Measurements from ENCODE around the gene DCAF8.

The DCAF8 gene

DNA sequence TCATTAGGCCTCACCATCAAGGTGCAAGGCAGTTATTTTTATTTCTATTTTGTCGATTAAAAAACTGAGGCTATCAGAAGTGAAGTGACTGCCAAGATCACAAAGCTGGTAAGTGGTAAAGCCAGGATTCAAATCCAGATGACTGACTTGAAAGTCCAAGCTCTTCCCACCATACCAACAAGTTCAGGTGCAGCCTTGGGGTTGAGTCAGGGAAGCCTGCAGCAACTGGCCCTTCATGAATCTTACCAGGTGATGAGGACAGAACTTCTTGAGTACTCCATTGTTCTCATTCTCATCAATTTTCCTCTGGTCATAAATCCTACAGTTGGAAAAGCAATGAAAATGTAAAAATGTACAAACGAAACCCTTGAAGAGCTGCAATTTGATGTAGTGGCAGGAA is 37.0 kb downstream of the DCAF8 start:
- no peak for DNase-seq (ENCODE audit: low spot score)

- DNase-seq (ENCODE audit: low spot score) = no peak
Observed at GRCh38 chr1:160224606-160225005, 37.7 kb downstream of the DCAF8 start.

DNA sequence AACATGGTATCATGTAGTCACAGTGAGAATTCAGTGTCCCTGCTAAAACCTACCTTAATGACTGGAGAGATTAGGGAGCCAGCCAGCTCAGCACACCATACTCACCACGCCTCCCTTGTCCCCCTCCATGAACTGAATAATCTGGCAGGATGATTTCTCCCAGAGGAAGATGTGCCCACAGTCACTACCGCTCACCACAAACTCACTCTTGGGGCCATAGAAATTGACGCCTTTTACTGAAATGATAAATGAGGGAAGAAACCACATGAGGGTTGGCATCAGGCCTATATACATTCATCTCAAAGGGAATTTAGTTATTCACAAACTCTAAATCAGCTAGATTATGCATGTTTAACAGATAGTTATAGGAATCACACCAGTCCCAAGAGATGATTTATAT is 39.8 kb downstream of the DCAF8 start:
- no peak for DNase-seq (ENCODE audit: low spot score)

GRCh38 chr1:160221089-160221488 is 41.3 kb downstream of the DCAF8 start:
- no peak for DNase-seq (ENCODE audit: low spot score)

- no peak for DNase-seq (ENCODE audit: low spot score)
Observed at GRCh38 chr1:160220301-160220700, 42.0 kb downstream of the DCAF8 start.

DNA sequence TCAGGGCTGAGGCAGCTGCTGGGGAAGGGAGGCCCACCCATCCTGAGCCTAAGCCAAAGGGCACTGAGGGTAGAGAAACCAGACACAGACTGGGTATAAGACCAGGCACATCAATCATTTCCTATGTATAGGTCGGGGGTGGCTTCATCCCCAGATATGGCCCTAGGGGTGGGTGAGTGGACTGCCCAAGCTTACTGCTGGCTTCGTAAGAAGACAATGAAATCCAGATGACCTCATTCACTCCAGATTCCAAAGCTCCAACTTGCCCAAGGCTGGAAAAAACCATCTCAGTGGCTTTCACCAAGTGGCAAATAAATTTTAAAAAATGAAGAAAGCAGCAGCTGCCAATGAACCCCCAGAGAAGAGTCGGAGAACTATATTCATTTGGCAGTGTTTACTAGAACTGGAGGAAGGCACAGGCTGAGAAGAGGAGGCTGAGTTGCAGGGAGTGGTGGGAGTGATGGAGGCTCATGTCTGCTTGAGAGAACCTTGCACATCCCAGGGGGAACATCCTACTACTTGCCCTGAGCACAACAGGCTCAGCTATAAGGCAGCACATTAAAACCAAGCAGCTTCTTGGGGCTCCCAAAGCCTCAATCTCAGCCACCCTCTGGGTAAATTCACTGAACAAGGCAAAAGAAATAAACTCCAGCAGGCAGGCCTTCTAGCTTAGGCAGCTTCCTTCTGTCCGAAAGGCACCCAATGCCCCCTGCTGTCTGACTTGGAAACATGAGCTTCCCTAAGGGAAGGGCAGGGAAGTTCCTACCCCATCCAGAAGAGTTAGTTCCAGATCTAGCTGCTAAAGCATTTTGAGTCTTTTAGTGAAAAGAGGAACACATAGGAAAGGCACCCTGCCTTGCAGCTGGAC is 43.1 kb downstream of the DCAF8 start:
- DNase-seq (ENCODE audit: low spot score) = peak; percentile 79

GRCh38 chr1:160217481-160218051 is 44.8 kb downstream of the DCAF8 start:
- no peak for DNase-seq (ENCODE audit: low spot score)

DNA sequence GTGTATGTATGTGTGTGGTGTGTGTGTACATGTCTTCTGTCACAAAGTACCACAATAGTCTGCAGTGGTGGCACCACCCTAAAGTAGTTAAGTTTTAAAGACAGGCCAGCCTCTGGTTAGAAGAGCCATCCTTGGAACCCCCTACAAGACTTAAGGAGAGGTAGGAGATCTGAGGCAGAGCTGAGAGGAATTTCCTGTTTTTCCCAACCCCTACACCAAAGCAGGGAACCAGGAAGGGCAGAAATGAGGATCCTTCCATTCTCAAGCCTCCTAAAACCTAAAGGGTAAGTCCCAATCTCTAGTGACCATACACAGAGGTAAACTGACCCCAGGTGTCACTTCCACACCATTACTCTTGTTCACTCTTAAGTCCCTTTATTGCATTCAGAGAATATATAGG is 46.0 kb downstream of the DCAF8 start:
- DNase-seq (ENCODE audit: low spot score) = no peak

DNA sequence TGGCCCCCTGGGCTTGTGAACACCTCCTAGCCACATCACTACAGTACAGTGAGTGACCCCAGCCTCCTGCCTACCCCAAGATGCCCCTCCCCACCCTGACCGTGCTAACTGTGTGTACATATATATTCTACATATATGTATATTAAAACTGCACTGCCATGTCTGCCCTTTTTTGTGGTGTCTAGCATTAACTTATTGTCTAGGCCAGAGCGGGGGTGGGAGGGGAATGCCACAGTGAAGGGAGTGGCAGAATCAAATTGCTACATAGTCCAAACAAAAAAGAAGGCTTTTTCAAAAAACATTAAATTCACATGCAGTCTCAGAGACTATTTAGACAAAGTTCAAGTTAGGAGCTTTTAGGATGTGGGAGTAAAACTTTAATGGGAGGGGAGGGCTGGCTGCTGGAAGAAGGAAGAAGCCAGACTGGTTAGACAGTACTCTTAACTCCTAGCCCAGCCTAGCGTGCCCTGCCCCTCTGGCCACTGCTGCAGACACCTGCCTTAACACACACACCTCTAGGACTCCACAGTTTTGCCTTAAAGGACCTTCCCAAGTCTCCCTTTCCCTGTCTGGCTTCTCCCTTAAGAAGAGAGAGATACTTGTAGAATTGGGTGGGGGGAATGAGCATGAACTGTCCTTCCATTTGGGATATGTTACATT is 47.7 kb downstream of the DCAF8 start:
- no peak for DNase-seq (ENCODE audit: low spot score)

- peak; percentile 80 for DNase-seq (ENCODE audit: low spot score)
Observed at GRCh38 chr1:160211046-160211790, 51.1 kb downstream of the DCAF8 start.

- no peak for DNase-seq (ENCODE audit: low spot score)
Observed at GRCh38 chr1:160210561-160210960, 51.8 kb downstream of the DCAF8 start.

DNA sequence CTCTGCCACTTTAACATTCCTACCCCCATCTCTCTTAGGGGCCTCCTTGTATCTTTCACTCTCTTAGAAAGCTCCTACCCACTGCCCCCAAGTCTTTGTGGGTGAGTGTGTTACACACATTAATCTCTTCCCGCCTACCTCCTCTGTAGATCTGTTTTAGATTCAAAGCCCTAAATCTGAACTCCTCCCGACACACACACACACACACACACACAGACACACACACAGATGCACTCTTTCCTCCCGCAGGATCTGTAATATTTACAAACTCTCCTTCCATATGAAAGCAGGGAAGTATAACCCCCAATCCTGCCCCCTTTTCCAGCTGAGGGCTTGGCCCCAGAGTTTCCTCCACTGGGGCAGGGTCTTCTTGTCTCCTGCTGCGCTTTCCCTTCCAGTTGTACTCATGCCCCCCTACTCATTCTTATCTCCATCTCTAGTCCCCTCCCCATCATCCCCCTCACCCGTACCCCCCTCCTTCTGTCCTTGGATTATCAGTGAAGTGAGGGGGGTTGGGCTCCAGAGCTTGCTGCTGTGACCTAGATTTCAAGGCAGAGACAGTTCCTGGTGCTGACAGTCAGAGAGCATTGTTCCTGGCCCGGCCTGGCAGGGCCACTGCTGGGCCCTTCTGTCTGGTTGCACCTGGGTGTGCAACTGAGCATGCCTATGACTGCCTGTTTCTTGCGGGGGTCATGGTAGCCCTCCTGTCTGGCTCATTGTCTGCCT is 52.9 kb downstream of the DCAF8 start:
- DNase-seq (ENCODE audit: low spot score) = peak; percentile 64

GRCh38 chr1:160208557-160209320 is 53.6 kb downstream of the DCAF8 start:
- no peak for DNase-seq (ENCODE audit: low spot score)

- no peak for DNase-seq (ENCODE audit: low spot score)
Observed at GRCh38 chr1:160207771-160208556, 54.4 kb downstream of the DCAF8 start.

GRCh38 chr1:160207118-160207650 is 55.2 kb downstream of the DCAF8 start:
- no peak for DNase-seq (ENCODE audit: low spot score)

- DNase-seq (ENCODE audit: low spot score) = no peak
Observed at GRCh38 chr1:160206421-160207117, 55.8 kb downstream of the DCAF8 start.

GRCh38 chr1:160206036-160206389 is 56.3 kb downstream of the DCAF8 start:
- no peak for DNase-seq (ENCODE audit: low spot score)

DNA sequence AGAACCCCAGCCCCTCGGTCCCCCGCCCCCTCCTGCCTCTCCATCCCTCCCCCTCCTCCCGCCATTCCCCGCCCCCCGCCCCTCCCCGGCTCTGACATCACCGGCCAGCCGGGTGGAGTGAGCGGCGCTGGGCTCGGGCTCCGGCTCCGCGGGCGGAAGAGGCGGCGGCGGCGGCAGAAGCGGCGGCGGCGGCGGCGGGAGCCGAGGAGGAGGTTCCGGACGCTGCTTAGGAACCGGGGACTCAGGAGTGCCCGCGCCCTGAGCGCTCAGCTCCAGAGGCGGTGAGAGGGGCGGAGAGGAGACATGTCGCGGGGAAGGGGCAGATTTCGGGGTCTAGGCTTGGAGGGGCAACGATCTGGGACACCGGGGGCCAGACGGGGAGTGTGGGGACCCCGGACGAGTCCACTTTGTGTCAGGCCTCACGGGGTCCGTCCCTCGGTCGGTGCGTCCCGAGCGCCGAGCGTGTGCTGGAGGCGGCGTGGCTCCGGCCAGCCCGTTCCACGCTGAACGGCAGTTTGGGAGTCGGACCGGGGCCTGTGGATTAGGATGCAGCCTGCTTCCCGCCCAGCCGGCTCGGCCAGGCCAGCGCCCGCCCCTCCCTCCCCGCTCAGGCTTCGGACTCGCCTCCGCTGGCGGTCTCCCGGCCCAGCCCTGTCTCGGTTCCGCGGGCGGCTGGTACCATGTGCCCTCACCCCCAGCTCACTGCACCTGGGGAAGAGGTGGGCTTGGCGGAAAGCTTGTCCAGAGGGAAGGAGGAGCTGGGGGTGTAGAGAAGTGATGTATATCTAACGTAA is 56.9 kb downstream of the DCAF8 start, which contains the start of gene PEA15:
TSS of gene PEA15 (plus strand) at position 143 of the 794 bp plus-strand sequence. CDS start 6,161 bp downstream, outside the sequence.
- peak; percentile 82 for DNase-seq (ENCODE audit: low spot score)

Measured in putamen (tissue), 1 donor.